Measurements from ENCODE around the gene LGR5. TPM values are rescaled to one million over a fixed set of nuclear protein-coding genes. Genes with fewer than 3 reads are reported as not detected.

LGR5 gene
- total and polyA plus RNA-seq, 2 of the 8 experiments (the other 6 are each of a cell fraction or from before 2014, with no cell fraction given): 0.08 to 0.19 TPM

- no peak overlapping the region for H2BK5ac ChIP-seq (ENCODE audit: low read depth, low read length)
- CTCF ChIA-PET (ENCODE audit: partially characterized antibody): interaction anchor here (0.9 to 1.2 kb wide), 3 partner anchors 19 to 415 kb away, joined by 3 read pairs; no protein-coding TSS in a partner anchor
- POLR2A ChIA-PET (ENCODE audit: partially characterized antibody): interaction anchor here (0.7 to 1.2 kb wide), 3 partner anchors 94 to 224 kb away, joined by 3 read pairs; partner anchors contain the start of genes THAP2 and ZFC3H1
- H3K14ac ChIP-seq (ENCODE audit: insufficient read length): no peak overlapping the region
- FAIRE-seq (no peak), DNase-seq (ENCODE audit: low read depth in 1 of 2, low spot score in 2 of 2) (peak in 1 of 2 experiments; percentile 65)
- H2BK12ac ChIP-seq (ENCODE audit: low read depth, low read length): no peak overlapping the region
- no peak overlapping the region for H3K27ac ChIP-seq (ENCODE audit: low read depth, low read length)
- peak overlapping the region; percentile 30 to 68 (median 60) for H3K4me3 ChIP-seq (ENCODE audit: extremely low read depth in 1 of 4, insufficient read depth in 2 of 4, low read depth in 3 of 4, low read length in 4 of 4)
- no peaks in the 10 kb centered on the region for H3K36me3 ChIP-seq (ENCODE audit: control insufficient read depth in 2 of 4, insufficient read depth in 4 of 4, low read length in 3 of 4)
- no peaks in the 10 kb centered on the region for H3K79me2 ChIP-seq (ENCODE audit: control insufficient read depth in 1 of 2, insufficient read depth in 2 of 2, low read length in 2 of 2)
- peak overlapping the region; percentile 6 for H4K8ac ChIP-seq (ENCODE audit: extremely low read depth, insufficient read depth, low read length)
- H3K18ac ChIP-seq (ENCODE audit: extremely low read depth, low read length): no peak overlapping the region; the same call in 1 of the 2 replicates
- no peak overlapping the region for H4K91ac ChIP-seq (replicated peaks; ENCODE audit: insufficient read length, low read length)
- H3K23me2 ChIP-seq (ENCODE audit: low read depth, low read length): peaks cover 15% of the 10 kb centered on the region
- no peak overlapping the region for H2BK20ac ChIP-seq (ENCODE audit: low read length)
- no peak overlapping the region for H4K5ac ChIP-seq (ENCODE audit: insufficient read length, low read depth, low read length)
- TF ChIP-seq POU5F1 (IDR thresholded peaks at IDR 0.05; ENCODE audit: low read depth, low read length): no peak
- TF ChIP-seq RNF2 (IDR thresholded peaks at IDR 0.05; ENCODE audit: borderline replicate concordance, low read depth, low read length, missing control alignments, poor library complexity, severe bottlenecking): peak; percentile 48
- peak; percentile 86; the same call in 1 of the 2 replicates for TF ChIP-seq SUZ12 (IDR thresholded peaks at IDR 0.05; ENCODE audit: low read length)
- TF ChIP-seq, protein P1, sequence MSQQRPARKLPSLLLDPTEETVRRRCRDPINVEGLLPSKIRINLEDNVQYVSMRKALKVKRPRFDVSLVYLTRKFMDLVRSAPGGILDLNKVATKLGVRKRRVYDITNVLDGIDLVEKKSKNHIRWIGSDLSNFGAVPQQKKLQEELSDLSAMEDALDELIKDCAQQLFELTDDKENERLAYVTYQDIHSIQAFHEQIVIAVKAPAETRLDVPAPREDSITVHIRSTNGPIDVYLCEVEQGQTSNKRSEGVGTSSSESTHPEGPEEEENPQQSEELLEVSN (IDR thresholded peaks at IDR 0.05): peak; percentile 86
- peak; percentile 78 for TF ChIP-seq EZH2 (IDR thresholded peaks at IDR 0.05; ENCODE audit: low read depth, low read length, severe bottlenecking)
- TF ChIP-seq CHD1 (IDR thresholded peaks at IDR 0.05; ENCODE audit: low read depth, low read length): no peak
- TF ChIP-seq MAX (IDR thresholded peaks at IDR 0.05): peak; percentile 65
- H3K56ac ChIP-seq (replicated peaks; ENCODE audit: insufficient read length, low read depth, low read length): no peak overlapping the region
- H2BK15ac ChIP-seq (ENCODE audit: low read length): no peak overlapping the region
- H3K4ac ChIP-seq (replicated peaks; ENCODE audit: insufficient read length, low read depth, low read length): no peak overlapping the region
- WGBS, 2 experiments (ENCODE audit: extremely low coverage in 1 of 2, insufficient coverage in 1 of 2, insufficient read length in 1 of 2, insufficient replicate concordance in 2 of 2, low coverage in 1 of 2, low lambda C conversion rate in 2 of 2, missing lambda C conversion rate in 1 of 2): 4% methylated on average over 27 of the region's 27 CpGs; no CpG with 5 or more reads in 1 of the 2 experiments
- H4K20me1 ChIP-seq (replicated peaks in 1 of 2; ENCODE audit: control insufficient read depth in 1 of 2, insufficient read depth in 2 of 2, low read length in 2 of 2): peaks cover 0 to 2% of the 10 kb centered on the region in 2 experiments
- H3K23ac ChIP-seq (ENCODE audit: insufficient read length): no peak overlapping the region
- peaks cover 29 to 59% (median 48%) of the 10 kb centered on the region in 4 experiments for H3K27me3 ChIP-seq (replicated peaks in 1 of 4; ENCODE audit: control insufficient read depth in 3 of 4, extremely low read depth in 1 of 4, insufficient read depth in 3 of 4, low read length in 3 of 4)
- no peaks in the 10 kb centered on the region for H3K79me1 ChIP-seq (ENCODE audit: low read depth, low read length)
- peaks cover 3 to 12% of the 10 kb centered on the region in 2 experiments; a peak in 2 of 4 replicates for H3K9me3 ChIP-seq (ENCODE audit: insufficient read depth in 2 of 2, low read depth in 1 of 2, low read length in 1 of 2)
- H3K4me2 ChIP-seq (ENCODE audit: insufficient read depth in 1 of 2, low read depth in 2 of 2, low read length in 2 of 2): peak overlapping the region; percentile 87 to 95
- H2AFZ ChIP-seq (ENCODE audit: low read length): peak overlapping the region; percentile 56
- H3K9ac ChIP-seq (replicated peaks in 1 of 4; ENCODE audit: extremely low read depth in 1 of 4, low read depth in 3 of 4, low read length in 3 of 4): no peak overlapping the region
- peaks cover 0 to 11% (median 4%) of the 10 kb centered on the region in 4 experiments; a peak in 6 of 7 replicates for H3K4me1 ChIP-seq (replicated peaks in 1 of 4; ENCODE audit: control insufficient read depth in 3 of 4, insufficient read depth in 4 of 4, low read length in 3 of 4)
- H2AK5ac ChIP-seq (ENCODE audit: low read depth, low read length): no peak overlapping the region
- no peak overlapping the region for H2BK120ac ChIP-seq (replicated peaks; ENCODE audit: low read depth, low read length)
Observed at GRCh38 chr12:71440345-71440762, 756 bp downstream of the LGR5 start.
